ENCODE results near the gene RCN1.
A peak's percentile ranks its signal among the peaks of the same experiment; 100 is the strongest.
"Not testable (repeated sequence)": the region's sequence is repeated elsewhere in the genome, so short reads cannot be mapped to it uniquely, and the experiment has no call there.

Gene RCN1

GRCh38 chr11:32092581-32093170, 1.8 kb downstream of the RCN1 start:
- no peak for TF ChIP-seq POLR2A (IDR thresholded peaks at IDR 0.05; ENCODE audit: low read depth, low read length)
- TF ChIP-seq SPI1 (IDR thresholded peaks at IDR 0.05; ENCODE audit: low read depth, low read length) = no peak
- no peak for TF ChIP-seq TAF1 (IDR thresholded peaks at IDR 0.05; ENCODE audit: low read depth, low read length)
- TF ChIP-seq PAX5 (IDR thresholded peaks at IDR 0.05; ENCODE audit: insufficient read depth, low read length, severe bottlenecking) = no peak
- TF ChIP-seq POLR2AphosphoS5 (IDR thresholded peaks at IDR 0.05; ENCODE audit: low read depth, low read length) = no peak
- TF ChIP-seq POU2F2 (IDR thresholded peaks at IDR 0.05; ENCODE audit: low read depth, low read length) = no peak
- FAIRE-seq = no peak
- DNase-seq (ENCODE audit: insufficient read length, low spot score) = no peak

GRCh38 chr11:32094923-32095322, 4.0 kb downstream of the RCN1 start:
- FAIRE-seq = no peak
- no peak for DNase-seq (ENCODE audit: insufficient read length, low spot score)
- TF ChIP-seq POU2F2 (IDR thresholded peaks at IDR 0.05; ENCODE audit: low read depth, low read length) (no peak), POLR2AphosphoS5 (IDR thresholded peaks at IDR 0.05; ENCODE audit: low read depth, low read length) (no peak), SPI1 (IDR thresholded peaks at IDR 0.05; ENCODE audit: low read depth, low read length) (no peak)

- no peak for FAIRE-seq
- no peak for DNase-seq (ENCODE audit: insufficient read length, low spot score)
- TF ChIP-seq POLR2AphosphoS5 (IDR thresholded peaks at IDR 0.05; ENCODE audit: low read depth, low read length) (no peak), SPI1 (IDR thresholded peaks at IDR 0.05; ENCODE audit: low read depth, low read length) (no peak), POLR2A (IDR thresholded peaks at IDR 0.05; ENCODE audit: low read depth, low read length) (no peak), TAF1 (IDR thresholded peaks at IDR 0.05; ENCODE audit: low read depth, low read length) (no peak), PAX5 (IDR thresholded peaks at IDR 0.05; ENCODE audit: insufficient read depth, low read length, severe bottlenecking) (no peak)
These were observed 7.4 kb downstream of the RCN1 start for GRCh38 chr11:32098142-32098903.

- FAIRE-seq (no peak), DNase-seq (ENCODE audit: insufficient read length, low spot score) (no peak)
- no peak for TF ChIP-seq POLR2A (IDR thresholded peaks at IDR 0.05; ENCODE audit: low read depth, low read length)
- no peak for TF ChIP-seq TAF1 (IDR thresholded peaks at IDR 0.05; ENCODE audit: low read depth, low read length)
- no peak for TF ChIP-seq POU2F2 (IDR thresholded peaks at IDR 0.05; ENCODE audit: low read depth, low read length)
- no peak for TF ChIP-seq SPI1 (IDR thresholded peaks at IDR 0.05; ENCODE audit: low read depth, low read length)
- TF ChIP-seq PAX5 (IDR thresholded peaks at IDR 0.05; ENCODE audit: insufficient read depth, low read length, severe bottlenecking) = no peak
- no peak for TF ChIP-seq POLR2AphosphoS5 (IDR thresholded peaks at IDR 0.05; ENCODE audit: low read depth, low read length)
These were observed 8.6 kb downstream of the RCN1 start for GRCh38 chr11:32099516-32099915.

GRCh38 chr11:32100495-32100894, 9.6 kb downstream of the RCN1 start:
- no peak for FAIRE-seq
- no peak for DNase-seq (ENCODE audit: insufficient read length, low spot score)
- TF ChIP-seq SPI1 (IDR thresholded peaks at IDR 0.05; ENCODE audit: low read depth, low read length) (no peak), POLR2AphosphoS5 (IDR thresholded peaks at IDR 0.05; ENCODE audit: low read depth, low read length) (no peak), POU2F2 (IDR thresholded peaks at IDR 0.05; ENCODE audit: low read depth, low read length) (no peak), TAF1 (IDR thresholded peaks at IDR 0.05; ENCODE audit: low read depth, low read length) (no peak), PAX5 (IDR thresholded peaks at IDR 0.05; ENCODE audit: insufficient read depth, low read length, severe bottlenecking) (no peak), POLR2A (IDR thresholded peaks at IDR 0.05; ENCODE audit: low read depth, low read length) (no peak)

- FAIRE-seq = no peak
These were observed 10.9 kb downstream of the RCN1 start for GRCh38 chr11:32101791-32102190.

GRCh38 chr11:32103121-32103719, 12.3 kb downstream of the RCN1 start:
- not testable (repeated sequence) for DNase-seq (ENCODE audit: insufficient read length, low spot score); FAIRE-seq

More at GRCh38 chr11:32101791-32102190, 10.9 kb downstream of the RCN1 start:
- DNase-seq (ENCODE audit: insufficient read length, low spot score) = no peak
- no peak for TF ChIP-seq POU2F2 (IDR thresholded peaks at IDR 0.05; ENCODE audit: low read depth, low read length)
- no peak for TF ChIP-seq POLR2AphosphoS5 (IDR thresholded peaks at IDR 0.05; ENCODE audit: low read depth, low read length)
- TF ChIP-seq SPI1 (IDR thresholded peaks at IDR 0.05; ENCODE audit: low read depth, low read length) = no peak
- no peak for TF ChIP-seq PAX5 (IDR thresholded peaks at IDR 0.05; ENCODE audit: insufficient read depth, low read length, severe bottlenecking)
- TF ChIP-seq POLR2A (IDR thresholded peaks at IDR 0.05; ENCODE audit: low read depth, low read length) = no peak
- no peak for TF ChIP-seq TAF1 (IDR thresholded peaks at IDR 0.05; ENCODE audit: low read depth, low read length)

- DNase-seq (ENCODE audit: insufficient read length, low spot score) = no peak
- FAIRE-seq = no peak
These were observed 13.1 kb downstream of the RCN1 start for GRCh38 chr11:32103941-32104340.

GRCh38 chr11:32105871-32106560, 15.1 kb downstream of the RCN1 start:
- FAIRE-seq = no peak
- TF ChIP-seq POLR2A (IDR thresholded peaks at IDR 0.05; ENCODE audit: low read depth, low read length) = peak; percentile 69; the same call in 1 of the 2 replicates
- peak; percentile 97 for TF ChIP-seq SPI1 (IDR thresholded peaks at IDR 0.05; ENCODE audit: low read depth, low read length)
- TF ChIP-seq POU2F2 (IDR thresholded peaks at IDR 0.05; ENCODE audit: low read depth, low read length) = no peak
- no peak for DNase-seq (ENCODE audit: insufficient read length, low spot score)

More at GRCh38 chr11:32103941-32104340, 13.1 kb downstream of the RCN1 start:
- TF ChIP-seq POLR2A (IDR thresholded peaks at IDR 0.05; ENCODE audit: low read depth, low read length) (no peak), POU2F2 (IDR thresholded peaks at IDR 0.05; ENCODE audit: low read depth, low read length) (no peak), TAF1 (IDR thresholded peaks at IDR 0.05; ENCODE audit: low read depth, low read length) (no peak)

Data from GM12891 (cell line).